GM18909 (cell line): ENCODE data around the gene OGDHL.
"Not testable (repeated sequence)": the region's sequence is repeated elsewhere in the genome, so short reads cannot be mapped to it uniquely, and the experiment has no call there.

Source experiments
- ATAC-seq: cut with Tn5 transposase; IDR thresholded peaks from one replicate; pipeline ENCODE4 v1.9.1; 2021; ENCODE audit warnings: mild to moderate bottlenecking; ENCODE audit not compliant: unreplicated experiment, poor library complexity

Gene OGDHL

DNA sequence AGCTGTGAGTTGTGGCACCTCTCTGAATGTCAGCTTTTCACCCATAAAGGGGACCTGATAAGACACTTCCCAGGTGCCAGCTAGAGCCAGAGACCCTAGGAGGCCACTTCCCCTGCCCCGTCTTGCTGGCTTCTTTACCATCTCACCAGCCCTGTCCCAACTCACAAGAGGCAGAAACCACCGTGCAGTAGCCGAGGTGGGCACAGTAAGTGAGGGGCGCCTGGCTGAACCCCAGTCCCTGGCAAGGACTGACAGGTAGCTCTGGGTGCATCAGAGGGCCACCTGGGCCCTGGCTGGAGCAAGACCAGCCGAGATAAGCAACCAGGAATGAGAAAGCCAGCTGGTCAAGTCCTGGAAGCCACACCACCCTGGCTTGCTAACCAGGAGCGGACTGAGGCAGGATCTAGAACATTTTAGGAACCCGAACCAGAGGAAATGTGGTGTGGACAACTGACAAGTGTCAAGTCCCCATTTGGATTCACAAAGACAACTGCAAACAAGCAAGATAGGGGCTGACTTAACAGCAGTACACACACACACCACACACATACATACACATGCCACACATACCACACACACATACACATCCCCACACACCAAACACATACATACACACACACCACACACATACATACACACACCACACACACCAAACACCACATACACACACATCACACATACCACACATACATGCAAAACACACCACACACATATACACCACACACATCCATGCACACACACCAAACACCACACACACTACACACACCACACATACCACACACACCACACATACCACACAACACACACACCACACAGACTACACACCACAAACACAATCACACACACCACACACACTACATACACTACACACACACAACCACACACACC is 20.8 kb downstream of the OGDHL start:
- no peak for ATAC-seq

DNA sequence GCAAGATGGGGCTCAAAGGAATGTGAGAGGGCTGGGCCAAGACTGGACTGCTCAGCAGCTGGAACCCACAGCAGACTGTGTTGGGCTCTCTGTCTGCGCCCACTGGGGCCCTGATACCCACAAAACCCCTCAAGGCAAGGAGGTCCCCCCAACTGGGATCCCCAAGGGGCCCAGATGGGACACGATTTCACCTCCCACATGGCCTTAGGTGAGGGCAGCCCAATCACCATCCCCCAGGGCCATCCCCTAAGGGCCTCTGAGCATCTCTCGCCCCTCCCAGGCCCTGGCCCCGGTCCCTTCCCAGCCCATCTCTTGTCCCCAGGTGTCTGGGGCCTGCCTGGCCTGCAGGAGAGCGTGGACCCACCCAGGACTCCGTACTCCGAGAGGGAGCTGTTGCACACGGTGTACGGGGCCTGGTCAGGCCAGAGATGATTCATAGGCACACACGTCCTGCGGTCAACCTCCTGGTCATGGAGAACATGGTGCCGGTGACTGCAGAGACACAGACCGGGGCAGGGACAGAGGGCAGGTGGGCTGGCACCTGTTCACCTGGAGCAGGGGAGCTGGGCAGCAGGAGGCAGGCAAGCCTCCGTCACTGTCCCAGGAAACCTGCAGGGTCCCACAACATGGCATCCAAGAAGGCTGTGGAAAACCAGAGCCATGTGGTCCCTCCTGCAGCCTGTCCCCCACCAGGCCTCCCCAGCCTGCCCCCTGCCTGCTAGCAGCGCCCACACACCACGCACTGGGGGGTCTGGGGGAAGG is 21.6 kb downstream of the OGDHL start:
- no peak for ATAC-seq

DNA sequence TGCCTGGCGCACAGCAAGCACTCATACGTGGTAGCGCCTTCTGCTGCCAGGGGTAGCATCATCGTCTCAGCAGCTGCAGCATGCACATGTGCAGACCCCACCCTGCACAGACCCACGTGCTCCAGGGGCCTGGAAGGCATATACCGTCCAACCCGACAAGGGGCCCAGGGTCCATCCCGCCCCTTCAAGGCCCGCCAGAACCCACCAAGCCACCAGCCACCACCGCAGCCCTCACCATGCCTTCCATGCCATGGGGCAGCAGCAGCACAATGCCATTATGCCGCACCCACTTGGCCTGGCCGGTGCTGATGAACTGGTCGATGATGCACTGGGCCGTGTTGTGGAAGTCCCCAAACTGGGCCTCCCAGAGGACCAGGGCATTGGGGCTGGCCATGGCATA is 22.7 kb downstream of the OGDHL start:
- no peak for ATAC-seq

DNA sequence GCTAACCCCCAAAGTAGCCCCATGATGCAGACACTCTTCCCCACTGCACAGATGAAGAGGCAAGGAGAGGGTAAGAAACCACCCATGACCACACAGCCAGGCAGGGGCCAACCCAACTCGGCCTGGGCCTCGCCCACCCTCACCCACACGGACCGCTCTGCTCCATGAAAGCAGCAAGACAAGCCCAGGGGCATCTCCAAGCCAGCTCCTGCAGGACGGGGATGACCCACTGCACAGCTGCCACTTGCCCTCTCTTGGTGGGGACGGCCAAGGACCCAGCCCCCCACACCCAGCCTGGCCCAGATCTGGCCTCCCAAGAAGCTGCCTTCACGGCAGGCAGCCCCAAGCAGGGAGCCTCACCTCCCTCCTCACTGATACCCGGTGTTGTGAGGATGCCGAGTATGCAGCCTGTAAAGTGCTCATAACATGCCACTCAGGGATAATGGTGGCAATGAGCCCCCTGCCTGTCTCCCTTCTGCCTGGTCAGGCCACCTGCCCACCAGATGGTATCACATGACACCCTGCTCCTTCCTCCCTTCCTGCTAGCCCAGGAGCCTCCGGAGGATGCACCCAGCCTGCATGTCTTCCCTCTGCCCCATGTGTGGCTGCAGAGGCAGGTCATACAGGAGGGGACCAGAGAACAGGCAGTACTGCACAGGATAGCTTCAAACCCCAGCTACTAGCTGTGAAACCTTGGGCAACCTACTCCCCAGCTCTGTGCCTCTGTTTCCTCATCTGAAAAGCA is 23.3 kb downstream of the OGDHL start:
- ATAC-seq = no peak

DNA sequence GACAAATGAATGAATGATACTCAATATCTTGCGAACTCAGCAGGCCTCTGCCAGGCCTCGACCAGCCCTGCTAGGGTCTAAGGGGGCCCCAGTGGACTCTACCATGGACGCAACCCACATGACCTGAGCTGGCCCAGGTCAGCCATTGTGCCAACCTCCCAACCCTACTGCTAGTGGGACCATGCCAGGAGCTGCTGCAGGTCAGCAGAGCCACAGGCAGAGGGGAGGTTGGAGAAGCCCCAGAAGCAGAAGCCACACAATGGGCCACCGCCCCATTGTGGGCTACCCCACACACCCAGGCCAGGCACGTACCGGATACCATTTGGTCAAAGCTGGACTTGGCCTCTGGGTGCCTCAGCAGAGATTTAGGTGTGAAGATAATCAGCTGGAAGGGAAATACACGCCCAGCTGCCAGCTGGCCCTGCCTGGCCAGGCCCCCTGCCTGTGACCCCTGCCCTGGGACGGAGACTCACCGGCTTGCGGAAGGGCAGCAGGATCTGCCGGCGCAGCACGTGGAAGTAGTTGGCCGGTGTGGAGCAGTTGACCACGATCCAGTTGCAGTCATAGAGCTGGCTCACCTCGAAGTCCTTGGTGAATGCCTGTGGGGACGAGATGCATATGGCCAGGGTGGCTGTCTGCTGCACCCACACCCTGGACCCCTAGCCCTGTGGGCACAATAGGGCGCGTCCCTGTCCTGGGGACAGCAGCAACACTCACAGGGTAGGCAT is 24.5 kb downstream of the OGDHL start:
- ATAC-seq = no peak

DNA sequence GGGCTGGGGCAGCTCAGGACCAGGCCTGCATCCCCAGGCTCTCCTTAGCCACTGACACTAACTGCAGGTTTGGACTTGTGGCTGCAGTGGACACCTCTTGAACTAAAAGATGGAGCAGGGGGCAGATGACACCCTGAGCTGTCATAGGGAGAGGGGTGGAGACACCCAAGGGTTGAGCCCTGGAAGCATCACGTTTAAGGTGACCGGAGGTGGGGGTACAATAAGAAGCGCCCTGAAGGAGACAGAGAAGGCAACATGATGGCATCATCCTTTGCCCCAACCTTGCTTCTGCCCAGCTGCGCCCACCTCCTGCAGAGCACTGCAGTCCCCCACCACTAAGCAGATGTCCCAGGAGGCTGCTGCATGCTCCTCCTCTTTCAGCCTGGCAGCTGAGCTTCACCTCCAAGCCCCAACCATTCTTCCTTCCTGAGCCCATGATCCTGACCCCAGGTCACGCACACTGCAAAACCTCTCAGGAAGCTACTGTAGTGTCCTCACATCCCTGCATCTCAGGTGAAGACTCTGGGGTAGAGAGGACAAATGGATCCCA is 25.5 kb downstream of the OGDHL start:
- no peak for ATAC-seq

DNA sequence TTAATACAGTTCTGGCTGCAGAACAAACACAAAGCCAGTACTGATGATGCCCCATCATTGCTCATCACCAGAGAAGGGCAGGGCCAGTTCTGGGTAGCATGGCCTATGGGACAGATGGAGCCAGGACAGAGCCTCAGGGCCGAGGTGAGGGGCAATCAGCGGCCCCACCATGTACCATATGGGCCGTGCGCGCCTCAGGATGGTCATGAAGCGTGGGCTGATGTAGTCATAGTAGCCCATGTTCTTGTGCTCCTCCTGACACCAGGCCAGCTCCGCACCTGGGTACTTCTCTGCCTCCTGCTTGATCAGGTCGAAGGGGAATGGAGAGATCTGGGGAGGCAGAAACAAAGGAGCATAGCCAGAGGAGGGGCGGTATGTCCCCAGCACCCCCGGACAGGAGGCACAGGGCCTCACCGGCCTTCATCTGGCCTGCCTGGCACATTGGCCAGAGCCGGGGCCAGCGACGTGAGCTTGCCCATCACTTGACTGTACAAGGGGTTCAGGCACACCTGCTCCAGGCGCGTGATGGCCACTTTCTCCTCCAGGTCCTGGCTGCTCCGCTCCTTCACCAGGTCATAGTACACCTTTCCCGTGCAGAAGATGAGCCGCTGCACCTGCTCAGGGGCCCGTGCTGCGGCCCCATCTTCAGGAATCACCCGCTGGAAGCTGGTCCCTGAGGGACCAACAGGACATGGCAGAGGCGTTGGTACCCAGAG is 26.1 kb downstream of the OGDHL start:
- no peak for ATAC-seq

DNA sequence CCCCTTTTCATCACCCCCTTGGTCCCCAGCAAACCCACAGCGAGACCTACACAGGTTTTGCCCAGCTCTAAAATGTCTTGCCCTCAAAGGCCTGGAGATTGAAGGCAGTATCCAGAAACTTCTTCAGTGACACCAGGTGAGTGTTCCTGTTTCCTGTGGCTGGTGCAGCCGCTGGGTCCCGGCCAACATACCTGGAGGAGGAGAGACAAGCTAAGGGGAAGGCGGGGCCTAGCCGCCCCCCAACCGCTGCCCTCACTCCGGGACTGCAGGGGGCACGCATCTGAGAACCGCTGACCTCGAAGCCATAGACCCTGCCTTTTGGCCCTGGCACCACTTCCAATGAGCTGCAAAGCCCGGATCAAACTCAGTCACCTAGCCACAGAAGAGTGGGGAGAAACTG is 27.0 kb downstream of the OGDHL start:
- ATAC-seq = no peak

DNA sequence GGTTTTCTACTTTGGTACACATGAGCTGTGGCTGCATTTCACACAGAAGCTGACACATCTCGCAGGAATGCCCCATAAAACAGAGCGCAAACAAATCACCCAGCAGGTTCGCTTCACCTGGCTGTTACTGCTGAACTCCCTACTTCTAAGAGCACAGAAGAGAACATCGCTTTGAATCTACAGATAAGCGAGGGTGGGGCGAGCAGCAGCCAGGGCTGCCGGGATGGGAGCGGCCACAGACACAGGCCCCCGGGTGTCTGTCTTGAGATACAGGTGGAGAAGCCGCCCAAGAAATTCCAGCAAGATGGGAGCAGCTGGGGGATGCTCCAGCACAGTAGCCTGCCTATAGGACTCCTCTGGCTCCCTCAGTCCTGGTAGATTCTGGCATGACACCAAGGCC is 27.4 kb downstream of the OGDHL start:
- no peak for ATAC-seq

DNA sequence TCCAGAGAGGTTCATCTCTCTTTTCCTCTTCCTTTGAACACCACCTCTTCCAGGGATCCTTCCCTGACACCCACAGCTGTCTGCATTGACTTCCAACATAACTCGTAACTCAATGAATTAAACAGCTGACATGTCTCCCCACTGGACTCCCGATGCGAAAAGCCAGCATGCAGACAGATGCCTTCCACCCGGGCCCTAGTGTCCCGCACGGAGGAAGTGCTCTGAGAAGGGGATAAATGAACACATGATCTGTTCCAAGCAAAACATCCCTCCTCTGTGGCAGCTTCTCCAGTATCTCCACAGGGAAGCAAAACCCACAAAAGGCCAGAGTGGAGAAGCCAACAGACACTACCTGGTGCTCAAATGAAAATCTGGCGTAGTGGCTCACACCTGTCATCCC is 28.3 kb downstream of the OGDHL start:
- no peak for ATAC-seq

DNA sequence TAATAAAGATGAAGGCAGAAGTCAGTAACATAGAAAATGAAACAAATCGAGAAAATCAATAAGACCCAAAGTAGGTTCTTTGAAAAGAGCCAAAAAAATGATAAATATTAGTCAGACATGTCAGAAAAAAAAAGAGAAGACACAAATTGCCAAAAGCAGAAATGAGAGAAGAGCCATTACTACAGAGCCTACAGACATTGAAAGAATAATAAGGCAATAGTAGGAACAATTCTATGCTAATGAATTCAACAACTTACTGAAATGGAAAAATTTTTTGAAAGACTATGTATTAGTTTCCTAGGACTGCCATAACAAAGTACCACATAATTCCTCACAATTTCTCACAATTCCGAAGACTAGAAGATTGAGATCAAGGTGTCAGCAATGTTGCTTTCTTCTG is 35.5 kb downstream of the OGDHL start:
- no peak for ATAC-seq

DNA sequence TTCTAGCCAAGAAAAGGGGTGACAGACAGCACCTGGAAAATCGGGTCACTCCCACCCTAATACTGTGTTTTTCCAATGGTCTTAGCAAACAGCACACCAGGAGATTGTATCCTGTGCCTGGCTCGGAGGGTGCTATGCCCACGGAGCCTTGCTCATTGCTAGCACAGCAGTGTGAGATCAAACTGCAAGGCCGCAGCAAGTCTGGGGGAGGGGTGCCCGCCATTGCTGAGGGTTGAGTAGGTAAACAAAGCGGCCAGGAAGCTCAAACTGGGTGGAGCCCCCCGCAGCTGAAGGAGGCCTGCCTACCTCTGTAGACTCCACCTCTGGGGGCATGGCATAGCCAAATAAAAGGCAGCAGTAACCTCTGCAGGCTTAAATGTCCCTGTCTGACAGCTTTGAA is 47.0 kb downstream of the OGDHL start:
- ATAC-seq = not testable (repeated sequence)

DNA sequence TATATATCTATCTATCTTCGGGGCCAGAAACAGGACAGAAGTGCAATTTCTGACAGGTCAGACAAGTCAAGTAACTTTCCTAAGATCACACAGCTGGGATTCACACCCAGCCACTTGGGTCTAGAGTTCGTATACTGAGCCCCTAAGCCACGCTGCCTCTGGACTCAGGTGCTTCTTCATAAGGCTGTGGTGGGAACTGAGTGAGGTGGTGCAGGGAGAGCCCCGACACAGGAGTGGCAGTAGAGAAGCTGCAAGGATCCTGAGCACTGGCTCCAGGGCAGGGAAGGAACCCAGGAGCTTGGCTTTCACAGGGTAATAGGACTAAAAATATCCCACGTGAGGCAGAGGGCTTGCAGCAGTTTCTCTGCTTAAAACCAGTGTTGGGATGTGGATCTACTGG is 48.9 kb downstream of the OGDHL start:
- ATAC-seq = no peak

DNA sequence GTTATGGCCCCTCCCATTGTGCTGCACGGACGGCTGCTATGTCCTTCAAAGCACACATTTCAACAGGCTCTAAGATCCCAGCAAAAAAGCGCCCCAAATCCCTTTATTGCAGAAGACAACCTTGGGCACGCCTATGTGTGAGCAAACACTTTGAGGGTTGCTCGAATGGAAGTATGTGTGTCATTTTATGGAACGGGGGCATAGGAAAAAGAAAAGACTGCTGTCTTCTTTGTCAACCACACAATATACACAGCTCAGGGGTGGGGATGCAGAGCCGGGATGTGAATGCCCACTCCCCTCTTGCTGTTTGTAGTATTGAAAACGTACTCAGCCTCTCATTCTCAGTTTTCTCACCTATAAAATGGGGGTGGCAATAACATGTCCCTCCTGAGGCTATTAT is 50.6 kb downstream of the OGDHL start:
- no peak for ATAC-seq

DNA sequence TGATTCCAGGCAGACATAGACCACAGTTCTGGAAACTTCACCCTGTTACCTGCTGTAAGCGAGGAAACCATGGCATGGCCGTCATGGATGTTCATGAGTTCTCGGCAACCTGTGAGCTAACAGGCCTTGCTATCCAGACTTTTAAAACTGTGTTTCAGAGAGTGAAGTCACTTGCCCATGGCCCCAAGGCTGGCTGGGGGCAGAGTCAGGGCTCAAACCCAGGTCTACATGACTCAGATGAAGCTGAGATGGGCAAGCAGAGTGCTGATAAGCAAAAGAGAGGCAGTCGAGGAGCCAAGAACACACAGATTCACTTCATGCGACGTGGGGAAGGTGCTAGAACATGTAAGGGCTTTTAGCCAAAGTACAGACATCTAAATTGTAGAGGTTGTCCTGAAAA is 51.2 kb downstream of the OGDHL start:
- no peak for ATAC-seq

DNA sequence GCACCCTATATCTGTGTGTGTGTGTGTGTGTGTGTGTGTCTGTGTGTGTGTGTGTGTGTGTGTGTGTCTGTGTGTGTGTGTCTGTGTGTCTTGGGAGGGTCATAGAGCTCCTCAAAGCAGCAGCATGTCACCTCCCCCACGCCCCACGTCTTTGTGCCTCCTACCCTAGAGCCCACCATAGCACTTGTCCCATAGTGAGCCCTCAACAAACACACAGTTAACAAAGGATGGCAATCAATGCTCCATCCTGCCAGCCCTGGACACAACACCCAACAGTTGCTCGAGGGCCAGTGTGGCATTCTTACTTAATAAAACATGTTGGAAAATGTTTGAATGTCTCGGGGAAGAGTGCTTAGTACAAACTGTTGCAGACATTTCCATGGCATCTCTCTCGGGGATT is 52.2 kb downstream of the OGDHL start:
- ATAC-seq = no peak

DNA sequence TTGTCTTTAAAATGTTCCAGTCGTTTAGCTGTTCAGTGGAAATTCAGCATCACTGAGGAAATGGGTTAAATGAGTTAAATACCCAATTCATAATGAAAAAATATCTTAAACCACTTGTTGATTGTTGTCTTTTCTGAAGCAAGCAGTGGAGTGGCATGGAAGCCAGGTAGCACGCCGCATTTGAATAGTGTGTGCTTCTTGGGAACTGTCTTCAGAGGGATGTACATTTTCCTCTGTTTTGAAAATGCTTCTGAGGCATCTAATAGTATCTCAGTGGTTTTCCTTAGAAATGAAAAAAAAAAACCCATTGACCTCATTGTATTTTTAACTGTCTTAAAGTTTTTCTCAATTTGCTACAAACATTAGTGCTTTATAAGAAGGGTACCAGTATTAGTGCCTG is 54.5 kb downstream of the OGDHL start:
- ATAC-seq = no peak

DNA sequence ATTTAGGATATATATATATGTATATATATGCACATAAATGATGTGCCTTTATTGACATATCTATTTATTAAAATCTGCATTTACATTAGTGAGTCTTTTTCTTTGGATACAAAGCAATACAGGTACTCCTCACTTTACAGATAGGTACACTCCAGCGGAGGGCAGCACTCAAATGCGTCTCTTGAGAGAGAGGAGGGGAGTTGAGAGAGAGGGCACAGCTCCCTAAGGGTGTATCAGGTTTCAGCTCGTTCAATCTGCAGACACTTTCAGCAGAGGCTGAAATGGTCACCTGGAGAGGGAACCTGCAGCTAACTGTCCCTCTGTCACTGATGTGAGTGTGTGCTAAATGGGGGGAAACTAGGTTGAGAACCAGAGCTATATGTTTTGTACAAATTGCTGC is 61.1 kb downstream of the OGDHL start:
- no peak for ATAC-seq

DNA sequence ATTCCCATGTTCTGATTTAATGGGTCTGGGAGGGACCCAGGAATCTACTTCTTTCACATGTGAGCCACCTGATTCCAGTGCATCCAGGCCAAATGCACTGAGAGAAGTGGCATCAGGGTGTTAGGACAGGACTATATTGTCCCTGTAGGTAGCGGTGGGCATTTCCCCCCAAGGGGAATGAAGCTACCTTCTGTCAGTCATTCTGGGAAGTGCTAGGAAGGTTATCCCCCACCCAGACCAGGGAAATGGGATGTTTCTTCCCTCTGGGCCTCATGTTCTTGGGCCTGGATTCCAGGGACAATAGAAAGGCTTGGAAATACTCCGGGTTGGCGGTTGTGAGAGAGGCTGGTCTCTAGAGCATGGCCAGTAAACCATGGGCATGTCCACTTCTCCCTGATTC is 61.9 kb downstream of the OGDHL start:
- ATAC-seq = no peak

DNA sequence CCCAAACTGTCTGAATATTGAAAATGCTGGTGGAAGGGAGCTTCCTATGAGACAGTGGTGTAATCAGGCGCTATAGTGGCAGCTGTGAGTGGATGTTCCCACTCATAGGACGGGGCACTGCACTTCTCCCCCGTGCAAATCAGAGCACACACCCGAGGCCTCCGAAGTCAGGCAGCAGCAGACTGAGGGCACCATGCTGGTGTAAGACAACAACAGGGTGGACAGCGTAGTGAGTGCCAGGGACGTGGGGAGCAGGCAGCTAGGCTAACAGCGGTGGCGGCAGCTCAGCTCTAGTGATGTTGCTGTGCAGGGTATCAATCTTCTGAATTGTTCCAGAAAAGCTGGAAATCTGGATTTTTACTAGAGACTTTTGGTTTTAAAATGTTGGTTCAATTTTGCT is 63.4 kb downstream of the OGDHL start:
- ATAC-seq = no peak
